HG02763 (cell line): ENCODE results near the gene NOL4L.

Source experiments
- ATAC-seq: cut with Tn5 transposase; IDR thresholded peaks from one replicate; pipeline ENCODE4 v1.9.1; 2021; ENCODE audit warnings: mild to moderate bottlenecking, moderate library complexity; ENCODE audit not compliant: unreplicated experiment

Gene NOL4L

DNA sequence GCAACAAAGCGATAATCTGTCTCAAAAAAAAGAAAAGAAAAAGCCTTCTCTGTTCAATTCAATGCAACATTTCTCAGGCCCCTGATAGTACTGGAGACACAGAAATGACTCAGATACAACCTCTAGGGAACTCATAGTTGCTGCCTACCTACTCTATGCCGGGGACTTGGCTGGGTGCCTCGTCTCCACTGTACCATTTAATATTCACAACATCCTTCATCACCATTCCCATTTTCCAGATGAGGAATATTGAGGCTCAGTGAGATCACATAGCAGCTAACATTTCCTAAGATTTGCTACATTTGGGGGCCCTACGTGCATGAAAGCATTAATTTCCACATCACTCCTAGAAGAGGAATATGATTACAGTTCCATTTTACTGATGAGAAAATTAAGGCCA lies 7.5 kb downstream of the NOL4L start:
- no peak for ATAC-seq

DNA sequence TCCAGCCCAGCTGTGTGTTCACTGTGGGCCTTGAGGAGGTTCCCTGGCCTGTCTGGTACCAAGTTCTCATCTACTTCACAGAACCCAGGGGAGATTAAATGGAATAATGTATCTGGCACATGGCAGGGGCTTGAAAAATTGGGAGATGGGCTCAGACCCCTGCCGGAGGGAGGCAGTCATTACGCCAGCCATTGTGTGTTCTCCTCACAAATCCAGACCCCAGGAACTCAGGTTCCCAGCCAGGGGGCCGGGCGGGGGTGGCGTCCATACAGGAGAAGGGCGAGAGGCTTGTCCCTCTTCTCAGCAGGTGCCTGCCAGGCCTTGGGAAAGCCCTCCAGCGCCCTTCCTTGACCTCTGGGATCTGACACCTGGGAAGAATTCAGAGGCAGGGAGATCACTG lies 8.1 kb downstream of the NOL4L start:
- no peak for ATAC-seq

DNA sequence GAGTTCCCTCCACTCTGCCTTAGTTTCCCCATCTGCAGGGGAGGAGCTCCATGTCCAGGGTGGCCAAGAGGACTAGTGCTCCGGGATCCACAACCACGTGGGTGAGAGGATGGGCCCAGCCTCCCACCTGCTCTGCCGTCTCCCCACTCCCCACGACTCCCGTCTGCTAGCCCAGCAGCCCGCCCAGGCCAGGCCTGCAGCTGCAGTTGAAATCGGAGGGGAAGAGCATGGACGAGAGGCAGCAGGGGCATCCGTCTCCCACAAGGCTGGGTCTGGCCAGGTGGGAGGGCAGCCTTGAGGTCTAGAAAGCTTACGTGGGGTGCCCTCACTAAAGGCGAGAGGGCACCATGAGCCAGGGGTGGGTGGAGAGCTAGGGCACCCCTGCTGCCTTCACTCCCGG lies 8.6 kb downstream of the NOL4L start:
- no peak for ATAC-seq

DNA sequence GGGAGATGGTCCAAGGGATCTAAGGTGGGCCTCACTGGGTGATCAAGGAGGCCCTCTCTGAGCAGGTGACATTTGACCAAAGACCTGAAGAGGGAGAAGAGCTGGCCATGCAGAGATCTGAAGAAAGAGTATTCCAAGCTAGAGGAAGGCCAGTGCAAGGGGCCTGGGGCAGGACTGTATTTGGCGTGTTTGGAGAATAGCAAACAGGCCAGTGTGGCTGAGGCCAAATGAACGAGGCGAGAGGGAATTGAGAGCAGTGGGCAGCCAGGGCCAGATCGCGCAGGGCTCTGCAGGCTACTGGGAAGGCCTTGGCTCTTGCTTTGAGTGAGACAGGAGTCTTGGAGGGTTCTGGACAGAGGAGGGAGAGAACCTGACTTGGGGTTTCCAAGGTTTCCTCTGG lies 9.3 kb downstream of the NOL4L start:
- ATAC-seq: no peak

DNA sequence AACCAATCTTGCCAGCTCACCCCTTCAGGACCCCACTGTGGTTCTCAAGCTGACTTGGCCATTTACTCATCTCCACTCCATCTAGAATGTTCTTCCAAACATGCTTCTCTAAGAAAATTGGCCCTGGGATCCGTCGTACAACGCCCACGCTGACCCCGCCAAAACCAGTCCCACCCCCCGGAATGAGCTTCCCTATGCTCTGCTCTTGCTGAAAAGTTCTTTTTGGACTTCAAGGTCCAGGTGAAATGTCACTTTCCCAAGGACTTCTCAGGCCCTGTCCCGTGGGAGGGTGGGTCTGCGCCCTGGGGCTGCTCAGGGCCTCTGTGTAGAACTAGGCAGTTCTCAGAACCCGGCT lies 9.9 kb downstream of the NOL4L start:
- ATAC-seq: no peak

DNA sequence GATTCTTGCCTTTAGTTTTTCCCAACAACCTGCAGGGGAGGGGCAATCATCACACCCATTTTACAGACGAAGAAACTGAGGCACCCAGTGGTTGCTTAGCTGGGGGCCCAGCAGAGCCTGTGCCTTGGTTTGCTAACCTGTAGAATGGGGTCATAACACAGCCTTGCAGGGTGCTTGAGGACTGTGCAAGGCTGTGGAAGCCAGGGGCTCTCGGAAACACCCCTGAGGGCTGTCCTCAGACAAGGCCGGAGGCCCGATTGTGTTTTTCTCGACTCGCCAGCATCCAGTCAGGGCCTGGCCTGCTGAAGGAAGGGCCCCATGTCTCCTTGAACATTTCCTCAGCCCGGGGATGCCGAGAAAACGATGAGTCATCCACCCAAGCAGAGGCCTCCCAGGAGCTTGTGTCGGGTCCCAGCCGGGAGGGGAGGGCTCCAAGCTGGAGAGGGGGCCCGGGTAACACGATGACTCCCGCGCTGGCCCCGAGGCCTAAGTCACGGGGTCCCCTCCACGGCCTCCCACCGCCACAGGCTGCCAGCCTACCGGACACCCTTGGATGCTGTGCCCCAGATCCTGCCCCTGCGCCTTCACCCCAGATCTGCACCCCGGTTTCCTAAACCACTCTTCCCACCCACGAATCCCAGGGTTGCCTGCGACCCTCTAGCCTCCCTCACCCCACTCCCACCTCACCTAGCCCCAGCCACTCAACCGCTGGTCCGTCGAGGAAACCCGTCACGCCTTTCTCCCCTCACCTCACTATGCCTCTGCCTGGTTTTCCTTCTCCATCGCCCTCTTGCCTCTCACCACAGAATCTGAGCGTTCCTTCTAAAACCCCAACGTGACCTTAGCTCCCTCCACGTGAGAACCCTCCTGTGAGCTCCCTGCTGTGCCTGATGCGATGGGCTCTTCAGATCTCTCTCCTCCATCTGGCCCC lies 10.6 kb downstream of the NOL4L start:
- ATAC-seq: no peak

DNA sequence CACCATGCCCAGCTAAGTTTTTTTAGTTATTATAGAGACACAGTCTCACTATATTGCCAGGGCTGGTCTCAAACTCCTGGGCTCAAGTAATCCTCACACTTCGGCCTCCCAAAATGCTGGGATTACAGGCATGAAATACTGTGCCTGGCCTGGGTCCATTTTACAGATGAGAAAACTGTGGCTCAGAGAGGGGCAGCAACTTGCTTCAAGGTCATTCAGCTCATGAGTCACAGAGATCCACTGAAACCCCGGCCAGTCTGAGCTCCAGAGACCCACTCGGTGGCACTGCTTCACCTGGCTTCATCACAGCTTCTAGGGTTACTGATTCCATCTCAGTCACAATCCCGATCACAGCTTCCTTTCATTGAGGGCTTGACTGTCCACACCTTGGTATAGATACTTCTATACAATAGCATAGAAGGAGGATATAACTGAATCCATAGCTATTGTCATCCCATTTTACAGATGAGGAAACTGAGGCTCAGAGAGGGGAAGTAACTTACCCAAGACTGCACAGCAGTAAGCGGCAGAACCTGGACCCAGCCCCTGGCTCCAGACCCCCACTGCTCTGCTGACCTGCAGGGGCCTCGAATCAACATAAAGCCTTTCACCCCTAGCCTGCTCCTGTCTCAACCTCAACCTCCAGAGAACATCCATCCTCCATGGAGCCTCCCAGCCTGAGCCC lies 11.8 kb downstream of the NOL4L start:
- no peak for ATAC-seq

DNA sequence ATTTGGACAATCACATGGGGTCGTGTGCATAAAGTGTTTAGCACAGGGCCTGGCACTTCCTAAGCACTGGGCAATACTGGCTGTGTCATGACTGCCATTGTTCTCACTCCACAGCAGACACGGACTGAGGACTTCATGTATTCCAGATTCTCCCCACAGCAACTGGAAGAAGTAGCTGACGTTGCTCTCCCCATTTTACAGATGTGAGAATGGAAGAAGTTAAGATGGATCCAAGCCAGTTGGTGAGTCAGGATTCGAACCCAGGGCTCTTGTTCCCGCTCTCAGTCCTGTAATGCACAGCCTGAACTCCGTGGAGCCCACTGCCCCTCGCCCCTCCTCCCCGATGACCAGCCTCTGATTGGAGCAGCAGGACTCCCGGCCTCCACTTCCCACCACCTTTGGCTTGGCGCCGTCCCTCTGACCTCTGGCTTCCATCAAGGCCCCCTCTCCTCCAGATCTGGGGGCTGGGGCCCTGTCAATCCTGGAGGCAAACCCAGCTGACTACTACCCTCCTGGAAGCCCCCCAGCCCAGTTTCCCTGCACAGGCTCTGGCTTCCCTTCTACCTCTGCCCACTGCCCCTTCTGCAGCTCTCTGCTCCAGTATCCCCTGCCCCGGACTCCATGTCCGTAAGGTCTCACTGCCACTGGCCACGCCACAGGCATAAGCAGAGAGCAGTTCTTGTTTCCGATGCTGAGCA lies 12.7 kb downstream of the NOL4L start:
- ATAC-seq: no peak

DNA sequence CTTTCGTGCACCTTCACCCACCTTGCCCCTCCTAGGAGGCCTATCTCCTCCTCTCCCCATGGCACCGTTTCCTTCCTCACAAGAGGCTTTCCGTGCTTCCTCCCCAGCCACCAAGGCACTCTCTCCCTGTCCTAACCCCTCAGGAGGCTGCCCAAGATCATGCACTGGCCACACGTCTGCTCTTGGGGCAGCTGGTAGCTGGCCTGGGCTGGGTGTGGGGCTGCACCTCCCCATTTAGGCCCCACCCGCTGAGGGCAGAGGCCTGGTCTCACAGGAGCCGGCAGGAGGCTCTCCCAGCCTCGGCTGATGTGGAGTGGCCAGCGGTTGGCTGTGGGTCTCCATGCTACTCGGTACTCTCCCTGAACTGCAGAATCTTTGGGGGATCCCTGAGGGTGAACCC lies 13.6 kb downstream of the NOL4L start:
- no peak for ATAC-seq

DNA sequence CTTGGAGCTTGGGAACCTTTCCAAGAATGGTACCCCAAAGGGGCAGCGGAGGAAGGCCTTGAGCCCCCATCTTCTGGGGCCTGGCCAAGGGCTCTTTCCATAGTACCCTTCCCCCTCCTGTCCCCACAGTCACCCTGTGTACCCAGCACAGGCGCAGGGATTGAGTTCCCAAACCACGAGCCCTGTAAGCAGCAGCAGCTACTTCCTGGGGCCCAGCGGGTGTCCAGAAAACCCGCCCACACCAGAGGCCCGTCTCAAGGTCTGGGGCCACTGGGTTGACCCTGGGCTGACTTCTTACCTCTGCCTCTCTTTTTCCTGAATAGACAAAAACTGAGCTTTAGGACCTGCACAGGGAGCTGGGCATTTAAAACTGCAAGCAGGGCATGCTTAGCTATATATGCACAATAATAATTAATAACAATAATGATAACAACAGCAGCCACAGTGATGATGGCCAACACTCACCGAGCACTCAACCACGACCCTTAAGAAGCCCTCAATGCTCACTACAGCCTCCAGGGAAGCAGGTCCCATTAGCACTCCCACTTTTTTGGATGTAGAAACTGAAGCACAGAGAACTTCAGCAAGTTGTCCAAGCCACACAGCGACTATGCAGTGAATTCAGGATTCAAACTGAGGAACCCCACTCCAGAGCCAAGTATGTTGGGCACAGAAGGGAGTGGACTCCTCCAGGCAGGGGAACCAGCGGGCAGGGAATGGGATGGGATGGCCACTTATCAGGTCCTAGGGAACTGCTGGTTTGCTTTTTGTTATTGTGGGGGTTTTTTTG lies 14.5 kb downstream of the NOL4L start:
- no peak for ATAC-seq

DNA sequence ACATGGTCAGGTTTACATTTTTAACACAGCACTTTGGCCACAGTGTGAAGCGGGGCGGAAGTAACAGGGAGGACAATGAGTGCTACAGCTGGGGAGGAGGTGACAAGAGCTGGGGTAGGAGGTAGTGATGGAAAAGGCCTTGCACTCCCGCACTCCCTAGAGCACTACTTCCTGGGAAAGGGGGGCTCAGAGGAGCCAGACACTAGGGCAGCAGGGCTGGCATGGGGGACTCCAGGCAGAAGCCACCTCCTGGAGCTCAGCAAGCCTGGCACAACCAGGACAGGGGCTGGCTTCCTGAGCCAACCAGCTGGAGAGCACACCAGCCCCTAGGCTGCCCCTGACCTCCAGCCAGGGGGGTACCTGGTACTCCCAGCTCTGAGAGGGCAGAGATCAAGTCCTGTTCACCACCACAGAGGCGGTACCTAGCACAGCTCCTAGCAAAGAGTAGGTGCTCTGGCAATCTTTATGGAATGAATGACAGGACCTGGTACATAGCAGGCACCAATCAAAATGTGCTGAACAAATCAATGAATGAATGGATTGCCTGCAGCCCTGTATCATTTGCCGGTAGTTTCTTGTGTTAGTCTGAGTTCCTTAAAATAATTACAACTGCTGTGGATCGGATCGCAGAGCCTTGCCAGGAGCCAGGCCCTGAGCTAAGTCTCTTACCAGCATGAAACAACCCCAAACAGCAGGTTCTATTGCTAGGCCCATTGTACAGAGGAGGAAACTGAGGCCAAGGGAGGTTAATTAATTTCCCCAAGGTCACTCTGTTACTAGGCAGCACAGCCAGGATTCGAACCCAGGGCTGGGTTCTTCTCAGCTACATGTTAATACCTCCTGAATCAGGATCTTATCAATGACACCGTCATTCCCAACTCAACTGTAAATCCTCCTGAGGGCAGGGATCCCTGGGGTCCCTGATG lies 15.5 kb downstream of the NOL4L start:
- no peak for ATAC-seq

DNA sequence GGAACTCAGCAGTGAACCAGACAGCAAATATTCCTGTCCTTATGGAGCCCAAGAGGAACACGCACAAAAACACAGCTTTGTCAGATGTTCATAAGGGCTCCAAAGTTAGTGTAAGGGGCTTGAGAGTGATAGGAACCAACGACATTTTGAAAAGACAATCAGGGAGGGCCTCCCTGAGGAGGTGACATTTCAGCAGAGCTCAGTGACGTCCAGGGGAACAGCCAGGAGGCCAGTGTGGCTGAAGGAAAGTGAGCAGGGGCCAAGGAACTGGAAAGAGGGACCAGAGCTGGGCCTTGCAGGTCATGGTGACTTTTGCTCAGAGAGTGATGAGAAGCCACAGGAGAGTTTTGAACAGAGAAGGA lies 16.1 kb downstream of the NOL4L start:
- no peak for ATAC-seq

DNA sequence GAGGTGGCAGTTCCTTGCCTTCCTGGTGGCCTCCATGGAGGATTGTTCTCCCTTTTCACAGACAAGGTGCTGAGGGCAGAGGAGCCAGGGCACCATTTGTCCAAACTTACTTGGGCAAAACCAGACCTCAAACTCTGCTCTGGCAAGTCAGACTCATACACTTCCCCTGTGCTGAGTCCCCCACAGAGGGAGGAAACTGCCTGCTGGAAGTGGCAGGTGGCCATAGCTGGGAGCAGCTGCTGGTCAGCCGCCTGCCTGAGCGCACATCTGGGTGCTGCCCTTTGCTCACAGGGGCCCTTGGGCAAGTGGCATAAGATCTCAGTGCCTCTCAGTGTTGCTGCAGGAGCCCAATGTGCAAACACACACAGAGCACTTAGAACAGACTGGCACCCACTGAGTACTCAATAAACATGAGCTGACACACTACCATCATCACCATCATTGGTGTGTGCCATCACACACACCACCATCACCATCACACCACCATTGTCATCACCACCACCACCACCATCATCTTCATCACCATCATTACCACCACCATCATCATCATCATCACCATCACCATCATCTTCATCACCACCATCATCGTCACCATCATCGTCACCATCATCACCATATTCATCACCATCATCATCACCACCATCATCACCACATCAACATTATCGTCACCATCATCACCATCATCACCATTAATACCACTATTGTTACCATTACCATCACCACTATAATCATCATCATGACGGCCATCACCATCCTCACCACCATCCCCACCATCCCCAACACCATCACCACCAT lies 17.6 kb downstream of the NOL4L start:
- no peak for ATAC-seq

DNA sequence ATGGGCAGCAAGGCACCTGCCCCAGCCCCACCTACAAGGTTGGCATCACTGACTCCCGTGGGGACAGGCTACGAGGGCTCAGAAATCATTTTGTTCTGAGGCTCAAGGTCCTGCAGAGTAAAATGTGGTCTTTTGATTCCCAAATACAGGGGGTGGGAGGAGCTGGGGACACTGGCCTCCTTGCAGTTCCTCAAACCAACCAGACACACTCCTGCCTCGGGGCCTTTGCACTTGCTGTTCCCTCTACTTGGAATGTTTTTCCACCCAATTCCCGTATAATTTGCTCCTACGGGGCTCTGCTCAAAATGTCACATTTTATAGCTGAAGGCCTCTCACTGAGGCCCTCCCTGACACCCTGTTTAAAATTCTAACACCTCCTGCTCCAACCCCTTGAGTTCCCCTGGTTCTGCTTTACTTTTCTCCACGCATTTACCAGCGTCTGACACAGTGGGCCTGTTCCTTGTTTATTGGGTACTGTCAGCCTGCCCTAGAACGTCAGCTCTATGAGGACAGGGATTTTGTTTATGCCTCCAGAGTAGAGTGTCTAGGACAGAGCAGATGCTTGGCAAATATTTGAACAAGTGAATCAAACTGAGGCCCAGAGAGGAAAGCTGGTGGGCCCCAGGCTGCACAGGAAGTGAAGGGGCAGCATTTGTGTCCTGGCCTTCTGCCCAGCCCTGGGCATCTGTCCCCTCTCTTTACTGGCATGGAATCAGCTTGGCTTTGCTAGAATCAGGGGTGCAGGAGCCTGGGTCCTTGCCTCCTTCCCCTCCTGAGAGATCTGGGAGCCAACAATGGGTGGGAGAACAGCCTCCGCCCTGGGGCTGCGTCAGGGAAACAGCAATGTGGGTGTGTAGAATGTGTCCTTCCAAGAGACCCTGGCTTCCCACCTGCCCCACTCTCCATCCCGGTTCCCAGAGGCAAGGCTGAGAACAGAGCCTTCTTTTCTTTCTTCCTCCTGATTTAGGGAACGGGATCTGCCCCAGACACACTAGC lies 18.5 kb downstream of the NOL4L start:
- no peak for ATAC-seq

DNA sequence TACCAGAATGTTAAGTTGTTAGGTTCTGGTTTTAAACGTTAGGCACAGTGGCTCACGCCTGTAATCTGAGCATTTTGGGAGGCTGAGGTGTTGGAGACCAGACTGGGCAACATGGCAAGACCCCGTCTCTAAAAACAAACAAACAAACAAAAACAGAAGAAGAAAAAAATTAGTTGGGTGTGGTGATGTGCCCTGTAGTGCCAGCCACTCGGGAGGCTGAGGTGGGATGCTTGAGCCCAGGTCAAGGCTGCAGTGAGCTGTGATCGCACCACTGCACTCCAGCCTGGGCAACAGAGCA lies 19.4 kb downstream of the NOL4L start:
- no peak for ATAC-seq

DNA sequence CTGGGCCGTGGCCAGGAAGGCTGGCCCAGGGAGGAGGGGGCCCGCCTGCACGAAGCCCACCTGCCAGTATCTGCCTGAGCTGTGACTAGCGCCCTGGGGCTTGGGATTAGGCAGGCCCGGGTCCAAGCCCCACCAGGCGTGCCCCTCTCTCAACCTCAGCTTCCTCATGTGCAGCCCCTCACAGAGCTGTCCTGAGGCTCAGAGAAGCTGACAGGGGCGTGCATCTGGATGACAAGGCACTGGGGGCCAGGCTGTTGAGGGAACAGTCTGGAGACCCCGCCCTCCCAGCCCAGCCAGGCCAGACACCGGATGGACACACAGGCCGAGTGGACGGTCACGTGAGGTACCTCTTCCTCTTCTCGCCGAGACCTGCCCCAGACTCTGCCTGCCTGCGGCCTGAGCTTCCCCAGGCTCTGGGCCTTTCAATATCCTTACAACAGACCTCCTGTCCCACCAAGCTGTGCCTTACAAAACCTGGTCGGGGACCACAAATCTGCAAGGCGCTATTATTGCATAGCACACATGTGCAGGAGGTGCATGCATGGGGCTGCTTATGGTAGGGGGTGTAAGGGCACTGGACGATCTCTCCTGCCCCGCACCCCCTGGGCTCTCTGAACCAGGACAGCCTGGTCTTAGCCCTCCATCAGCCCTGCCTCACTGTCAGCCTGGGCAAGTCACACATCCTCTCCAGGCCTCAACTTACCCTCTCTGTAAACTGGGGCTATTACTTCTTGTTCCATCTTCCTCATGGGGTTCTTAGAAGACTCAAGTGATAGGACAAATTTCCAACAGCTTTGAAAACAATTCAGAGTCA lies 20.0 kb downstream of the NOL4L start:
- no peak for ATAC-seq

DNA sequence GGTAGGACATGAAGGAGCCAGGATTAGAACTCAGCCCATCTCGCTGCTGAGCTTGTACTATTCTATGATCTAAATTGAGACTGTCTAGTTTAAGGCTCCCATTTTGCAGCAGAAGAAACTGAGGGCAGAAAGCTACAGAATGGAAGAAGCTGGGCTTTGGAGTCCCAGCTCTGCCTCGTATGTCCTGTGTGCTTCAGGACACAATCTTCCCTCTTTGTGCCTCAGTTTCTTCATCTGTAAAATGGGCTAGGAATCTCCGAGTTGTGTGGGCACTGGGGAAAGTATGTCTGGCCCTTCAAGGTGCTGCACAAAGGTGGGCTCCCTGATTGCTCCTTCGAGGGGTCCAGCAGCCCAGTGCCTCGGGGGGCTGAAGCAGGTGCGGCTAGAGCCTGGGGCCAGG lies 20.7 kb downstream of the NOL4L start:
- ATAC-seq: no peak
